H1 (cell line): ENCODE results near the gene SHH. TPM values are rescaled to one million over a fixed set of nuclear protein-coding genes. Genes with fewer than 3 reads are reported as not detected.

Experiments used
- CTCF ChIA-PET: fragments of 300-600 bp; sonication (Branson Sonifier 250); formaldehyde crosslinking; loops from one replicate; lab custom pipeline; 2021; ENCODE audit not compliant: partially characterized antibody; lab: Charles Lee
- POLR2A ChIA-PET: fragments of 300-600 bp; sonication (Branson Sonifier 250); formaldehyde crosslinking; loops from one replicate; lab custom pipeline; 2021; ENCODE audit warnings: inconsistent platforms; ENCODE audit not compliant: partially characterized antibody; lab: Charles Lee
- DNase-seq, 2 experiments: peaks; one replicate each; pipeline versions ENCODE4 v3.0.0 to v3.0.0-alpha.2; 2010 to 2022; ENCODE audit warnings: low spot score in 2 of 2, low read depth in 1 of 2, mixed read lengths in 1 of 2
- FAIRE-seq: peaks from 2 replicates; lab custom pipeline; 2011; peaks lifted over from hg19 to GRCh38; lab: Jason Lieb, UNC
- H2AFZ ChIP-seq: 2 replicates; pipeline ENCODE4 v1.8.1; 2012; ENCODE audit warnings: low read length, inconsistent platforms
- H2AK5ac ChIP-seq: 2 replicates; pipeline ENCODE4 v1.6.1; 2013; ENCODE audit warnings: low read depth, low read length
- H2BK120ac ChIP-seq: replicated peaks from 2 replicates; pipeline ENCODE3; 2013; ENCODE audit warnings: low read depth, low read length, inconsistent platforms
- H2BK12ac ChIP-seq: 2 replicates; pipeline ENCODE4 v1.6.1; 2013; ENCODE audit warnings: low read depth, low read length
- H2BK15ac ChIP-seq: 2 replicates; pipeline ENCODE4 v1.6.1; 2013; ENCODE audit warnings: low read length
- H2BK20ac ChIP-seq: 2 replicates; pipeline ENCODE4 v1.6.1; 2013; ENCODE audit warnings: low read length
- H2BK5ac ChIP-seq: 2 replicates; pipeline ENCODE4 v1.6.1; 2013; ENCODE audit warnings: low read depth, low read length
- H3K14ac ChIP-seq: 2 replicates; pipeline ENCODE4 v1.6.1; 2013; ENCODE audit warnings: inconsistent platforms; ENCODE audit not compliant: insufficient read length
- H3K18ac ChIP-seq: 2 replicates; pipeline ENCODE4 v1.6.1; 2013; ENCODE audit warnings: low read length; ENCODE audit errors: extremely low read depth
- H3K23ac ChIP-seq: 2 replicates; pipeline ENCODE4 v1.6.1; 2013; ENCODE audit warnings: inconsistent platforms; ENCODE audit not compliant: insufficient read length
- H3K23me2 ChIP-seq: 2 replicates; pipeline ENCODE4 v1.6.1; 2013; ENCODE audit warnings: low read depth, low read length
- H3K27ac ChIP-seq: 2 replicates; pipeline ENCODE4 v1.6.1; 2011; ENCODE audit warnings: low read depth, low read length, inconsistent platforms
- H3K27me3 ChIP-seq, 4 experiments: replicated peaks in 1 of 4; 1 replicate in 1 of 4; 2 replicates in 3 of 4; pipeline versions ENCODE4 v1.6.1 to v1.8.1; 2011 to 2013; ENCODE audit warnings: low read length in 3 of 4, mild to moderate bottlenecking in 3 of 4, inconsistent platforms in 2 of 4, mixed read lengths in 2 of 4, moderate library complexity in 1 of 4; ENCODE audit not compliant: control insufficient read depth in 3 of 4, insufficient read depth in 3 of 4; ENCODE audit errors: extremely low read depth in 1 of 4
- H3K36me3 ChIP-seq, 4 experiments: 2 replicates each; pipeline versions ENCODE4 v1.6.1 to v1.8.1; 2011 to 2013; ENCODE audit warnings: mild to moderate bottlenecking in 4 of 4, low read length in 3 of 4, moderate library complexity in 2 of 4, control low read depth in 1 of 4, inconsistent platforms in 1 of 4; ENCODE audit not compliant: insufficient read depth in 4 of 4, control insufficient read depth in 2 of 4
- H3K4ac ChIP-seq: replicated peaks from 2 replicates; pipeline ENCODE3; 2013; ENCODE audit warnings: low read length, low read depth, mixed read lengths, inconsistent platforms; ENCODE audit not compliant: insufficient read length
- H3K4me1 ChIP-seq, 4 experiments: replicated peaks in 1 of 4; 1 replicate in 1 of 4; 2 replicates in 3 of 4; pipeline versions ENCODE4 v1.6.1 to v1.8.1; 2011 to 2013; ENCODE audit warnings: low read length in 3 of 4, inconsistent platforms in 2 of 4, mixed read lengths in 1 of 4; ENCODE audit not compliant: insufficient read depth in 4 of 4, control insufficient read depth in 3 of 4
- H3K4me2 ChIP-seq, 2 experiments: 2 replicates each; pipeline versions ENCODE4 v1.6.1 to v1.8.1; 2011 to 2013; ENCODE audit warnings: low read depth in 2 of 2, low read length in 2 of 2, control low read depth in 1 of 2, inconsistent platforms in 1 of 2, mild to moderate bottlenecking in 1 of 2; ENCODE audit not compliant: insufficient read depth in 1 of 2
- H3K4me3 ChIP-seq, 4 experiments: fragments of 200-600, 300-600 bp in 1 of 4; sonication (generic), shearing (Covaris generic), sonication (Bioruptor Twin) in 1 of 4; 2 replicates each; pipeline versions ENCODE4 v1.5.1 to v1.8.1; 2011 to 2016; ENCODE audit warnings: low read length in 4 of 4, low read depth in 3 of 4, control low read depth in 2 of 4, inconsistent platforms in 2 of 4, mild to moderate bottlenecking in 2 of 4, mixed read lengths in 1 of 4, moderate library complexity in 1 of 4; ENCODE audit not compliant: insufficient read depth in 2 of 4; ENCODE audit errors: extremely low read depth in 1 of 4
- H3K56ac ChIP-seq: replicated peaks from 2 replicates; pipeline ENCODE3; 2013; ENCODE audit warnings: low read depth, mild to moderate bottlenecking, mixed read lengths, low read length, inconsistent platforms; ENCODE audit not compliant: insufficient read length
- H3K79me1 ChIP-seq: 2 replicates; pipeline ENCODE4 v1.6.1; 2013; ENCODE audit warnings: low read depth, low read length, control low read depth
- H3K79me2 ChIP-seq, 2 experiments: 2 replicates each; pipeline versions ENCODE4 v1.6.1 to v1.8.1; 2012 to 2013; ENCODE audit warnings: low read length in 2 of 2, mild to moderate bottlenecking in 2 of 2, inconsistent platforms in 1 of 2; ENCODE audit not compliant: insufficient read depth in 2 of 2, control insufficient read depth in 1 of 2
- H3K9ac ChIP-seq, 4 experiments: replicated peaks in 1 of 4; 1 replicate in 1 of 4; 2 replicates in 3 of 4; pipeline versions ENCODE4 v1.6.1 to v1.8.1; 2011 to 2013; ENCODE audit warnings: low read depth in 3 of 4, low read length in 3 of 4, control low read depth in 2 of 4, mild to moderate bottlenecking in 2 of 4, moderate library complexity in 2 of 4, inconsistent platforms in 1 of 4; ENCODE audit errors: extremely low read depth in 1 of 4
- H3K9me3 ChIP-seq, 2 experiments: 2 replicates each; pipeline versions ENCODE4 v1.6.1 to v1.8.1; 2012 to 2013; ENCODE audit warnings: mild to moderate bottlenecking in 2 of 2, moderate library complexity in 2 of 2, control low read depth in 1 of 2, inconsistent platforms in 1 of 2, low read depth in 1 of 2, low read length in 1 of 2, mixed read lengths in 1 of 2; ENCODE audit not compliant: insufficient read depth in 2 of 2
- H4K20me1 ChIP-seq, 2 experiments: replicated peaks in 1 of 2; 2 replicates each; pipeline versions ENCODE3 to v1.8.1; 2011 to 2013; ENCODE audit warnings: inconsistent platforms in 2 of 2, low read length in 2 of 2, mild to moderate bottlenecking in 1 of 2; ENCODE audit not compliant: insufficient read depth in 2 of 2, control insufficient read depth in 1 of 2
- H4K5ac ChIP-seq: 2 replicates; pipeline ENCODE4 v1.6.1; 2013; ENCODE audit warnings: low read length, low read depth, mixed read lengths, inconsistent platforms; ENCODE audit not compliant: insufficient read length
- H4K8ac ChIP-seq: 2 replicates; pipeline ENCODE4 v1.8.0; 2013; ENCODE audit warnings: mild to moderate bottlenecking, moderate library complexity, low read length, inconsistent platforms; ENCODE audit not compliant: insufficient read depth; ENCODE audit errors: extremely low read depth
- H4K91ac ChIP-seq: replicated peaks from 2 replicates; pipeline ENCODE3; 2013; ENCODE audit warnings: low read length, mixed read lengths, inconsistent platforms; ENCODE audit not compliant: insufficient read length
- CBX5 ChIP-seq: fragments of 300-800, 300-1000 bp; sonication (generic); IDR thresholded peaks from 2 replicates; pipeline ENCODE4 v1.7.1; 2016; ENCODE audit warnings: antibody characterized with exemption, low read length, low read depth
- EP300 ChIP-seq, 2 experiments: IDR thresholded peaks; 1 replicate in 1 of 2; 2 replicates in 1 of 2; pipeline ENCODE4 v1.6.1; 2011 to 2012; ENCODE audit warnings: low read depth in 2 of 2, low read length in 2 of 2, mild to moderate bottlenecking in 2 of 2, borderline replicate concordance in 1 of 2, inconsistent platforms in 1 of 2, moderate library complexity in 1 of 2
- JUN ChIP-seq: IDR thresholded peaks from 2 replicates; pipeline ENCODE4 v1.6.1; 2011; ENCODE audit warnings: low read depth, mild to moderate bottlenecking, improper control_type of control experiment, low read length
- NRF1 ChIP-seq: IDR thresholded peaks from 2 replicates; pipeline ENCODE4 v1.6.1; 2011; ENCODE audit warnings: mild to moderate bottlenecking, low read depth, low read length, improper control_type of control experiment
- POLR2A ChIP-seq, 2 experiments: IDR thresholded peaks; 1 replicate in 1 of 2; 2 replicates in 1 of 2; pipeline ENCODE4 v1.6.1; 2011; ENCODE audit warnings: low read depth in 2 of 2, low read length in 2 of 2, mild to moderate bottlenecking in 2 of 2; ENCODE audit errors: control extremely low read depth in 1 of 2
- SRF ChIP-seq: IDR thresholded peaks from 2 replicates; pipeline ENCODE4 v1.6.1; 2011; ENCODE audit warnings: mild to moderate bottlenecking, low read depth, low read length, moderate library complexity
- TCF12 ChIP-seq: IDR thresholded peaks from 2 replicates; pipeline ENCODE4 v1.6.1; 2011; ENCODE audit warnings: low read depth, mild to moderate bottlenecking, low read length
- ZNF274 ChIP-seq: IDR thresholded peaks from 2 replicates; pipeline ENCODE4 v1.7.0; 2012; ENCODE audit warnings: low read length, borderline replicate concordance; ENCODE audit errors: extremely low read depth
- WGBS, 2 experiments: shearing (Covaris generic) in 1 of 2; methylation state at CpG; one replicate each; pipeline versions ENCODE4 v1.1.6 to v1.1.7; 2013 to 2015; ENCODE audit warnings: low lambda C conversion rate in 2 of 2, mixed read lengths in 2 of 2, inconsistent platforms in 1 of 2, low coverage in 1 of 2, missing lambda C conversion rate in 1 of 2; ENCODE audit not compliant: insufficient replicate concordance in 2 of 2, insufficient coverage in 1 of 2, insufficient read length in 1 of 2; ENCODE audit errors: extremely low coverage in 1 of 2, missing lambda C conversion rate in 1 of 2; 5-methylcytosine and 5-hydroxymethylcytosine counted together
- polyA plus RNA-seq, 7 experiments: library from polyadenylated mRNA; depleted of rRNA in 3 of 7; stranded (reverse) in 5 of 7; unstranded in 2 of 7; fragments of >200 nt in 5 of 7; fragments of 200-250 nt in 2 of 7; gene quantifications; 1 replicate in 5 of 7; 2 replicates in 1 of 7; 4 replicates in 1 of 7; pipeline versions ENCODE4 v1.2.1 to v1.2.3, GENCODE V29; 2011 to 2013; ENCODE audit warnings: missing spikeins in 2 of 7, mixed read lengths in 2 of 7
- total RNA-seq: library from RNA; stranded (reverse); fragmentation: NEBNext Ultra II Directional; extraction: Animal tissue kit (Norgen Biotek cat#: 25700); gene quantifications from 2 replicates; pipeline ENCODE4 v1.2.1, GENCODE V29; 2021
- TF ChIP-seq, protein P1 (sequence below), 3 experiments: IDR thresholded peaks; 1 replicate in 2 of 3; 2 replicates in 1 of 3; pipeline versions ENCODE4 v1.5.1 to v1.6.1; 2011; ENCODE audit warnings: low read length in 3 of 3, mild to moderate bottlenecking in 3 of 3, inconsistent platforms in 2 of 3, low read depth in 1 of 3, moderate library complexity in 1 of 3; ENCODE audit not compliant: insufficient read depth in 1 of 3; ENCODE audit errors: control extremely low read depth in 1 of 3
- TF ChIP-seq, protein P2 (sequence below): IDR thresholded peaks from 2 replicates; pipeline ENCODE4 v1.6.1; 2012; ENCODE audit warnings: inconsistent platforms

SHH gene
- total and polyA plus RNA-seq, 2 of the 8 experiments (the other 6 are each of a cell fraction or from before 2014, with no cell fraction given) = not detected

DNA sequence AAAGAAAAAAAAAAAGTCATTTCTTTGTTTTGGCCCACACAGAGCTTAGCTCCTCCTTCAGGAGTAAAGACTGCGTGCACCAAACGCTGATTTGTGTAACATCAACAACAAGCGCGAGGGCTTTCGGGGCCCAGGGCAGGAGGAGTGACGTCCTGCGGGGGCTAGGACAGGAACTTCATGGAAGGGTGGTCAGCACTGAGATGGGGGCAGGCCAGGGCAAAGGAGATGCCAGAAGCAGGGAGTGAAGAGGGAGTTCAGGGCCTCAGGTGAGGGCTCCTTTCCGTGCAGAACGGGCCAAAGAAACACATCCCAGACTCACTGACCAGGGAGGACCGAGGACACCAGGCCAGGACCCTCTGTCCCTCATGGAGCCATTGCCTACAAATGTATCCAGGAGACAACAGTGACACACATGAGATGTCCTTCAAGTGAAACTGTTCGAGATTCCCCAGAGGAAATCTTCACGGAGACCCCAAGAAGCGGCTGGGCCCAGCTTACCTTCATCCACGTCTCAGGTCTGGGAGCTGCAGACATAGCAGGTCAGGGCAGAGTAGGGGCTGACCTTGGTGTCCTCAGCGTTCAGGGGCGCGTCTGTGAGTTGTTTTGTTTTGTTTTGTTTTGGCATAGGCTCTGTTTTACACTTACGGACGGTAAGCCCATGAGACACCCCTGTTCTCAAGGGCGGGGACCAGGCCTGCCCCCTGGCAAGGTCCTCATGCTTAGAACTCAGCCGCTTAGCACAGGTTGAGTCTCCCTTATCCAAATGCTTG is 30.4 kb upstream of the SHH start:
- Histone ChIP-seq H3K27ac (no peak overlapping the region), H3K23ac (no peak overlapping the region), H3K4ac (no peak overlapping the region), H3K79me1 (no peaks in the 10 kb centered on the region), H3K4me2 (no peak overlapping the region), H2BK12ac (no peak overlapping the region), H3K4me3 (no peak overlapping the region), H4K20me1 (no peaks in the 10 kb centered on the region), H3K27me3 (no peaks in the 10 kb centered on the region; a peak in 1 of 7 replicates), H3K14ac (no peak overlapping the region), H2BK5ac (no peak overlapping the region), H3K9me3 (no peaks in the 10 kb centered on the region), H2AK5ac (no peak overlapping the region), H3K18ac (no peak overlapping the region), H3K56ac (no peak overlapping the region), H4K5ac (no peak overlapping the region), H2BK20ac (no peak overlapping the region), H4K91ac (no peak overlapping the region), H3K23me2 (peaks cover 6% of the 10 kb centered on the region; the same call in 1 of the 2 replicates), H3K4me1 (no peaks in the 10 kb centered on the region), H2BK15ac (no peak overlapping the region), H3K9ac (no peak overlapping the region), H3K79me2 (no peaks in the 10 kb centered on the region), H2AFZ (no peak overlapping the region), H4K8ac (no peak overlapping the region), H3K36me3 (no peaks in the 10 kb centered on the region), H2BK120ac (no peak overlapping the region)
- DNase-seq (no peak), FAIRE-seq (no peak)
- WGBS, 2 experiments = 86% methylated on average over 21 of the region's 21 CpGs; no CpG with 5 or more reads in 1 of the 2 experiments
- POLR2A ChIA-PET = no interaction called here
- CTCF ChIA-PET = no interaction called here
- TF ChIP-seq, protein P1, sequence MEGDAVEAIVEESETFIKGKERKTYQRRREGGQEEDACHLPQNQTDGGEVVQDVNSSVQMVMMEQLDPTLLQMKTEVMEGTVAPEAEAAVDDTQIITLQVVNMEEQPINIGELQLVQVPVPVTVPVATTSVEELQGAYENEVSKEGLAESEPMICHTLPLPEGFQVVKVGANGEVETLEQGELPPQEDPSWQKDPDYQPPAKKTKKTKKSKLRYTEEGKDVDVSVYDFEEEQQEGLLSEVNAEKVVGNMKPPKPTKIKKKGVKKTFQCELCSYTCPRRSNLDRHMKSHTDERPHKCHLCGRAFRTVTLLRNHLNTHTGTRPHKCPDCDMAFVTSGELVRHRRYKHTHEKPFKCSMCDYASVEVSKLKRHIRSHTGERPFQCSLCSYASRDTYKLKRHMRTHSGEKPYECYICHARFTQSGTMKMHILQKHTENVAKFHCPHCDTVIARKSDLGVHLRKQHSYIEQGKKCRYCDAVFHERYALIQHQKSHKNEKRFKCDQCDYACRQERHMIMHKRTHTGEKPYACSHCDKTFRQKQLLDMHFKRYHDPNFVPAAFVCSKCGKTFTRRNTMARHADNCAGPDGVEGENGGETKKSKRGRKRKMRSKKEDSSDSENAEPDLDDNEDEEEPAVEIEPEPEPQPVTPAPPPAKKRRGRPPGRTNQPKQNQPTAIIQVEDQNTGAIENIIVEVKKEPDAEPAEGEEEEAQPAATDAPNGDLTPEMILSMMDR (IDR thresholded peaks at IDR 0.05; ENCODE audit: control extremely low read depth in 1 of 3, insufficient read depth in 1 of 3, low read depth in 1 of 3, low read length in 3 of 3) = no peak
- TF ChIP-seq POLR2A (IDR thresholded peaks at IDR 0.05; ENCODE audit: control extremely low read depth in 1 of 2, low read depth in 2 of 2, low read length in 2 of 2) (no peak), ZNF274 (no peak), TCF12 (no peak), NRF1 (no peak), JUN (no peak), EP300 (IDR thresholded peaks at IDR 0.05; ENCODE audit: borderline replicate concordance in 1 of 2, low read depth in 2 of 2, low read length in 2 of 2) (no peak), CBX5 (no peak), SRF (no peak)
- TF ChIP-seq, protein P2, sequence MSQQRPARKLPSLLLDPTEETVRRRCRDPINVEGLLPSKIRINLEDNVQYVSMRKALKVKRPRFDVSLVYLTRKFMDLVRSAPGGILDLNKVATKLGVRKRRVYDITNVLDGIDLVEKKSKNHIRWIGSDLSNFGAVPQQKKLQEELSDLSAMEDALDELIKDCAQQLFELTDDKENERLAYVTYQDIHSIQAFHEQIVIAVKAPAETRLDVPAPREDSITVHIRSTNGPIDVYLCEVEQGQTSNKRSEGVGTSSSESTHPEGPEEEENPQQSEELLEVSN = no peak
